AG04449 (cell line): ENCODE measurements around the gene WDR73.
"Not testable (repeated sequence)": the region's sequence is repeated elsewhere in the genome, so short reads cannot be mapped to it uniquely, and the experiment has no call there.

Experiments
- CTCF ChIA-PET: fragments of 350-600 bp; formaldehyde crosslinking; extraction: SDS; loops from one replicate; lab custom pipeline; 2021; ENCODE audit warnings: antibody characterized with exemption; lab: Yijun Ruan, JAX
- POLR2A ChIA-PET: fragments of 400-600, 350-600 bp; formaldehyde crosslinking; extraction: SDS; loops from one replicate; lab custom pipeline; 2020; ENCODE audit warnings: antibody characterized with exemption, inconsistent platforms; lab: Yijun Ruan, JAX
- DNase-seq: peaks from one replicate; pipeline ENCODE4 v3.0.0-alpha.2; 2010; ENCODE audit warnings: low read depth, low spot score
- H3K4me3 ChIP-seq: 2 replicates; pipeline ENCODE4 v1.5.1; 2011; ENCODE audit warnings: low read depth, mild to moderate bottlenecking, control low read depth, low read length
- TF ChIP-seq, protein P1 (sequence below): IDR thresholded peaks from one replicate; pipeline ENCODE4 v1.5.1; 2011; ENCODE audit warnings: mild to moderate bottlenecking, moderate library complexity, low read length, control low read depth, inconsistent platforms; ENCODE audit not compliant: insufficient read depth; ENCODE audit errors: missing control alignments

Gene WDR73

DNA sequence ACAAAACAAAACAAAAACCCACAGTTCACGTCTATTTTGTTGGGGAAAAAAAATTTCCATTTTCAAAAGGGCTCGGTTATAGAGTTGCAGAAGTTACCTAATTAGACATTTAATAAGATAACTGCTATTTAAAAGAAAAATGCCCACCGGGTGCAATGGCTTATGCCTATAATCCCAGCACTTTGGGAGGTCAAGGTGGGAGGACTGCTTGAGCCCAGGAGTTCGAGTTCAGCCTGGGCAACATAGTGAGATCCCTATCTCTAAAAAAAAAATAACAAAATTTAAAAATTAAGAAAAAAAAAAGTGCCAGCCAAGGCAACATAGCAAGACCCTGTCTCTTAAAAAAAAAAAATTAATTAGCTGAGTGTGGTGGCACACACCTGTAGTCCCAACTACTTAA, 42.7 kb upstream of the WDR73 start:
- ChIA-PET POLR2A (interaction anchor here (0.8 kb wide), 1 partner anchor 18 kb away, joined by 3 read pairs; no protein-coding TSS in a partner anchor), CTCF (interaction anchor here (1.4 kb wide), 1 partner anchor 13 kb away, joined by 3 read pairs; no protein-coding TSS in a partner anchor)
- no peak for DNase-seq
- TF ChIP-seq, protein P1, sequence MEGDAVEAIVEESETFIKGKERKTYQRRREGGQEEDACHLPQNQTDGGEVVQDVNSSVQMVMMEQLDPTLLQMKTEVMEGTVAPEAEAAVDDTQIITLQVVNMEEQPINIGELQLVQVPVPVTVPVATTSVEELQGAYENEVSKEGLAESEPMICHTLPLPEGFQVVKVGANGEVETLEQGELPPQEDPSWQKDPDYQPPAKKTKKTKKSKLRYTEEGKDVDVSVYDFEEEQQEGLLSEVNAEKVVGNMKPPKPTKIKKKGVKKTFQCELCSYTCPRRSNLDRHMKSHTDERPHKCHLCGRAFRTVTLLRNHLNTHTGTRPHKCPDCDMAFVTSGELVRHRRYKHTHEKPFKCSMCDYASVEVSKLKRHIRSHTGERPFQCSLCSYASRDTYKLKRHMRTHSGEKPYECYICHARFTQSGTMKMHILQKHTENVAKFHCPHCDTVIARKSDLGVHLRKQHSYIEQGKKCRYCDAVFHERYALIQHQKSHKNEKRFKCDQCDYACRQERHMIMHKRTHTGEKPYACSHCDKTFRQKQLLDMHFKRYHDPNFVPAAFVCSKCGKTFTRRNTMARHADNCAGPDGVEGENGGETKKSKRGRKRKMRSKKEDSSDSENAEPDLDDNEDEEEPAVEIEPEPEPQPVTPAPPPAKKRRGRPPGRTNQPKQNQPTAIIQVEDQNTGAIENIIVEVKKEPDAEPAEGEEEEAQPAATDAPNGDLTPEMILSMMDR = no peak
- H3K4me3 ChIP-seq = no peak overlapping the region

DNA sequence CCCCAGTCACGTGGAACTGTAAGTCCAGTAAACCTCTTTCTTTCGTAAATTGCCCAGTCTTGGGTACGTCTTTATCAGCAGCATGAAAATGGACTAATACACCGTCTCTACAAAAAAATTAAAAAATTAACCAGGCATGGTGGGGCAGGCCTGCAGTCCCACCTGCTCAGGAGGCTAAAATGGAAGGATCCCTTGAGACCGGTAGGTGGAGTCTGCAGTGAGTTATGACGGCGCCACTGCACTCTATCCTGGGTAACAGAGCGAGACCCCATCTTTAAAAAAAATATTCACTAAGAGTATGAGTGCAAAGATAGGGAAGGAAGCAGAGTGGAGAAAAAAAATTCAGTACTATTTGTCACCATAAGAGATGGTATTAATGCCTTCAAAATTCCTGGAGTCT, 36.3 kb upstream of the WDR73 start:
- TF ChIP-seq, protein P1 = no peak
- ChIA-PET CTCF (no interaction called here), POLR2A (no interaction called here)
- DNase-seq = no peak
- no peak overlapping the region for H3K4me3 ChIP-seq

DNA sequence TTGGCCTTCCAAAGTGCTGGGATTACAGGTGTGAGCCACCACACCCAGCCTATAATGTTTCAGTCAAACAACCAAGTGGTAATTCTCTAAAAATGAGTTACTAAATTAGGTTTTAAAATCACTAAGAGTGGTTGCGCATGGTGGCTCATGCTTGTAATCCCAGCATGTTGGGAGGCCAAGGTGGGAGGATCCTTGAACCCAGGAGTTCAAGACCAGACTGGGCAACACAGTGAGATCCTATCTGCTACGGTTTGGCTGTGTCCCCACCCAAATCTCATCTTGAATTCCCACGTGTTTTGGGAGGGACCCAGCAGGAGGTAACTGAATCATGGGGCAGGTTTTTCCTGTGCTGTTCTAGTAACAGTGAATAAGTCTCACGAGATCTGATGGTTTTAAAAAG, 35.8 kb upstream of the WDR73 start:
- no peak for DNase-seq
- POLR2A ChIA-PET = no interaction called here
- CTCF ChIA-PET = no interaction called here
- TF ChIP-seq, protein P1 = no peak
- H3K4me3 ChIP-seq = no peak overlapping the region

DNA sequence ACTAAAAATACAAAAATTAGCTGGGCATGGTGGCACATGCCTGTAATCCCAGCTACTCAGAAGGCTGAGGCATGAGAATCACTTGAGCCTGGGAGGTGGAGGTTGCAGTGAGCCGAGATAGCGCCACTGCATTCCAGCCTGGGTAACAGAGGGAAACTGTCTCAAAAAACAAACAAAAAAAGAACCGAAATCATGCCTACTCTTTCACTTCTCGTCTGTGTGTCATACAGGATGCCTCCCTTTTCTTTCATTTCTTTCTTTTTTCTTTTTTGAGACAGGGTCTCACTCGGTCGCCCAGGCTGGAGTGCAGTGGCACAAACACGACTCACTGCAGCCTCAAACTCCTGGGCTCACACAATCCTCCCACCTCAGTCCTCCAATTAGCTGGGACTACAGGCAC, 32.4 kb upstream of the WDR73 start:
- POLR2A ChIA-PET, H3K4me3 ChIP-seq, DNase-seq: not testable (repeated sequence)
- CTCF ChIA-PET = interaction anchor here (1.2 to 1.4 kb wide), 2 partner anchors 11 to 32 kb away, joined by 3 read pairs; partner anchors contain the start of gene WDR73

DNA sequence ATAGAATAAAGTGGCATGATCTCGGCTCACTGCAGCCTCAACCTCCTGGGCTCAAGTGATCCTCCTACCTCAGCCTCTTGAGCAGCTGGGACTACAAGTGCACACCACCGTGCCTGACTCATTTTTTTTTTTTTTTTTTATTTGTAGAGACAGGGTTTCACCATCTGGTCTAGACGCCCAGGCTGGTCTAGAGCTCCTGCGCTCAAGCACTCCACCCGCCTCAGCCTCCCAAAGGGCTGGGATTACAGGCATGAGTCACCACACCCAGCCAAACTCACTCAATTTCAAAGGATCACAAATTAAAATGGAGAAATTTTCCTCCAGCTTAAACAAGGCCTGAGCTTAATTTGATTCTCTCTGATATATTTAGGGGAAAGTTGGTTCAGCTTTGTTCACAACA, 31.2 kb upstream of the WDR73 start:
- H3K4me3 ChIP-seq = no peak overlapping the region
- no peak for DNase-seq
- CTCF ChIA-PET = interaction anchor here (1.0 to 1.4 kb wide), 2 partner anchors 12 to 31 kb away, joined by 3 read pairs; partner anchors contain the start of gene WDR73
- TF ChIP-seq, protein P1 = no peak
- POLR2A ChIA-PET = interaction anchor here (0.7 to 1.1 kb wide), 4 partner anchors 31 to 308 kb away, joined by 3 to 7 read pairs (median 4); partner anchors contain the start of genes SEC11A and WDR73

DNA sequence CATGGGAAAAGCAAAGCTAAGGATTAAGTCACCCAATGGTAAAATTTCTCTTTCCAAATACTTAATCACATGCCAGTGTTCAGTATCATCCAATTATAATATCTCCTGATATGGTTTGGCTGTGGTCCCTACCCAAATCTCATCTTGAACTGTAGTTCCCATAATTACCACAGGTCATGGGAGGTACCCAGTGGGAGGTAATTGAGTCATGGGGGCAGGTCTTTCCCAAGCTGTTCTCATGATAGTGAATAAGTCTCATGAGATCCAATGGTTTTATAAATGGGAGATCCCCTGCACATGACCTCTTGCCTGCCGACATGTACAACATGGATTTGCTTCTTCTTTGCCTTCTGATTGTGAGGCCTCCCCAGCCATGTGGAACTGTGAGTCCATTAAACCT, 30.0 kb upstream of the WDR73 start:
- CTCF ChIA-PET = no interaction called here

DNA sequence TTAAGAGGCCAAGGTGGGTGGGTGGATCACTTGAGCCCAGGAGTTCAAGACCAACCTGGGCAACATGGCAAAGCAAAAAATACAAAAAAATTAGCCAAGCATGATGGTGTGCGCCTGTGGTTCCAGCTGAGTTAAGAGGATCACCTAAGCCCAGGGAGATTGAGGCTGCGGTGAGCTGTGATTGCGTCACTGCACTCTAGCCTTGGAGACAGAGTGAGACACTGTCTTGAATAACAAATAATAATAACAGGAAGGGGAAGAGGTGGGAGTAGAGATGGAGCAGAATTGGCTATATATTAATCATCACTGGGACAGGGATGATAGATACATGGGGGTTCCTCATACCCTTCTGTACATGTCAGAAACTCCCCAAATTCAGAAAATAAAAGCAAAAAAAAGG, 27.7 kb upstream of the WDR73 start:
- CTCF ChIA-PET = interaction anchor here (1.1 to 1.5 kb wide), 3 partner anchors 11 to 28 kb away, joined by 3 to 4 read pairs (median 3); partner anchors contain the start of gene WDR73
- no peak for DNase-seq
- TF ChIP-seq, protein P1 = no peak
- POLR2A ChIA-PET = no interaction called here
- H3K4me3 ChIP-seq = no peak overlapping the region

More for the DNA sequence above, 30.0 kb upstream of the WDR73 start:
- TF ChIP-seq, protein P1 = no peak
- no peak overlapping the region for H3K4me3 ChIP-seq
- no peak for DNase-seq
- POLR2A ChIA-PET = no interaction called here
